NCI-H146 treated with DMSO at 0.1 percent for 48 hours (cell line): ENCODE measurements around the gene DSCAML1.
A peak's percentile ranks its signal among the peaks of the same experiment; 100 is the strongest.

Experiments used
- DNase-seq: peaks from one replicate; lab custom pipeline; 2025; ENCODE audit not compliant: unreplicated experiment; lab: John Stamatoyannopoulos, UW

Gene DSCAML1

GRCh38 chr11:117670443-117670842 is 126.6 kb downstream of the DSCAML1 start:
- peak; percentile 31 for DNase-seq

GRCh38 chr11:117669616-117670015 is 127.4 kb downstream of the DSCAML1 start:
- no peak for DNase-seq

GRCh38 chr11:117669062-117669461 is 128.0 kb downstream of the DSCAML1 start:
- DNase-seq, result peak; percentile 94

- peak; percentile 73 for DNase-seq
Observed at GRCh38 chr11:117668321-117668751, 128.7 kb downstream of the DSCAML1 start.

GRCh38 chr11:117664897-117665296 is 132.1 kb downstream of the DSCAML1 start:
- DNase-seq, result no peak

- DNase-seq, result no peak
Observed at GRCh38 chr11:117663821-117664220, 133.2 kb downstream of the DSCAML1 start.

GRCh38 chr11:117663414-117663813 is 133.6 kb downstream of the DSCAML1 start:
- DNase-seq, result no peak

GRCh38 chr11:117662671-117663269 is 134.2 kb downstream of the DSCAML1 start:
- DNase-seq, result no peak

GRCh38 chr11:117662255-117662654 is 134.8 kb downstream of the DSCAML1 start:
- DNase-seq, result no peak

GRCh38 chr11:117658809-117659208 is 138.2 kb downstream of the DSCAML1 start:
- DNase-seq, result no peak

GRCh38 chr11:117657794-117658193 is 139.2 kb downstream of the DSCAML1 start:
- DNase-seq, result no peak

GRCh38 chr11:117654281-117655255 is 142.4 kb downstream of the DSCAML1 start:
- no peak for DNase-seq

GRCh38 chr11:117652521-117652920 is 144.5 kb downstream of the DSCAML1 start:
- DNase-seq, result no peak

- no peak for DNase-seq
Observed at GRCh38 chr11:117649296-117650055, 147.5 kb downstream of the DSCAML1 start.

GRCh38 chr11:117647872-117648271 is 149.1 kb downstream of the DSCAML1 start:
- DNase-seq, result no peak

- no peak for DNase-seq
Observed at GRCh38 chr11:117647207-117647606, 149.8 kb downstream of the DSCAML1 start.

- DNase-seq, result no peak
Observed at GRCh38 chr11:117646411-117646810, 150.6 kb downstream of the DSCAML1 start.

- no peak for DNase-seq
Observed at GRCh38 chr11:117644403-117645155, 152.4 kb downstream of the DSCAML1 start.

- DNase-seq, result no peak
Observed at GRCh38 chr11:117643606-117644300, 153.3 kb downstream of the DSCAML1 start.

- DNase-seq, result no peak
Observed at GRCh38 chr11:117642835-117643234, 154.2 kb downstream of the DSCAML1 start.
